GM12801 (cell line): ENCODE measurements around the gene ENTR1.

Experiments
- CTCF ChIP-seq: IDR thresholded peaks from one replicate; pipeline ENCODE4 v1.5.1; 2011; ENCODE audit warnings: control low read depth; ENCODE audit not compliant: insufficient read length; ENCODE audit errors: extremely low read depth

The ENTR1 gene

DNA sequence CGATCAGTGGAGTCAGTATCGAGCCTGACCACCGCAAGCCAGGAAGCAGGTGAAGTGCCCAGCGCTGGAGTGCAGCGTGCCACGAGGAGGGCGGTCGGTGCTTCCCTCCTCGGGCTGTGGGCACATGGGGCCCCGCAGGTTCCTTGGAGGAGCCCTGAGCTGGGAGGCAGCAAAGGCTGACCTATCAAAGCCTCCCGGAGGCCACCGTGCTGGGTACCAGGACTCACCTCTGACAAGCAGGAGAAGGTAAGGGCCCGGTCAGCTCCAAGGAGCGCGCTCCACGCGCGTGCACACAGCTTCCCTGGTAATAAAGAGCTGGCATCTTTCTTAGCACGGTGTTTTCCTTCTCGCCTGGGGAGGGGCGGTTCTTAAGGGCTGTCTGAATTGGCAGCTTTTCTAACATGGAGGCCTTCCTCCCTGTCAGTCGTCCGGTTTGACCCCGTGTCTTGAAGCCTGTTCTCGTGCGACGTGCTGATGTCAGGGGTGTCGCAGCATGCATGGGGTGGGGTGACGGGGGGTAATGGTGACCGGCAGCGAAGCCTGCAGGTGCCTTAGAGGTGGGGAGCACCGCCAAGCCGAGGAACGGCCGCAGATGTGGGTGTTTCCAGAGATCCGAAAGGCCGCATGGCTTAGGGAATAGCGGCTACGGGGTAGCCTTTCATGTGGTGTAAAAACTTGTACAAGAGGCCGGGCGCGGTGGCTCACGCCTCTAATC is 13.2 kb upstream of the ENTR1 start:
- TF ChIP-seq CTCF: no peak

- TF ChIP-seq CTCF: no peak
Measured at GRCh38 chr9:136422876-136423275, 12.5 kb upstream of the ENTR1 start.

DNA sequence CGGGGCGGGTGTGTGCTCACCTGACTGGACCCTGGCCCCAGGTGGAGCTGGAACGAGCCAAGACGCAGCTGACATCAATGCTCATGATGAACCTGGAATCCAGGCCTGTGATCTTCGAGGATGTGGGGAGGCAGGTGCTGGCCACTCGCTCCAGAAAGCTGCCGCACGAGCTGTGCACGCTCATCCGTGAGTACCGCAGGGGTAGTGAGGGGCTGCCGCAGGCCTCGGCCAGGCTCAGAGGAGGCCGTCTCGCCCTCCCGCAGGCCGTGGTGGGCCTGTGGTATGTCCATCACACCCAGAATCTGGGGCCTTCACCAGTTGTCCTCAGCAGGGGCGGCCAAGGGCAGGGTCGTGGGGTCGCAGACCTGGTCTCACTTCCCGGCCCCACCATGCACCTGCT is 11.4 kb upstream of the ENTR1 start:
- TF ChIP-seq CTCF: no peak

DNA sequence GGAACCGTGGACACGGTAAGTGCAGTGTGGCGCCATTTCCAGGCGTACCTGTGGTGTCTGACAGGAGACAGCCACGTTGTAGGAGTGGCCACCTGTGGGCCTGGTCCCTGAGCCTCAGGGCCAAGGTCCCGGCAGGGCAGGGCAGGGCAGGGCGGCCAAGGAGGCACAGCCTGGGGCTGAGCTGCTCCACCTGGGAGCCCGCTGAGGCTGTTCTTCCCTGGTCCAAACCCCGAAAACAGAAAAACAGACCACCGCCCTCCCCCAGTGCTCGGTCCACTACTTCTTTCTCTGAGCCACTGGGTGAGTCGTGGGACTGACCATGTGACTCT is 8.6 kb upstream of the ENTR1 start:
- no peak for TF ChIP-seq CTCF

GRCh38 chr9:136418182-136419091 is 8.0 kb upstream of the ENTR1 start:
- no peak for TF ChIP-seq CTCF

- no peak for TF ChIP-seq CTCF
Measured at GRCh38 chr9:136416914-136417313, 6.5 kb upstream of the ENTR1 start.

DNA sequence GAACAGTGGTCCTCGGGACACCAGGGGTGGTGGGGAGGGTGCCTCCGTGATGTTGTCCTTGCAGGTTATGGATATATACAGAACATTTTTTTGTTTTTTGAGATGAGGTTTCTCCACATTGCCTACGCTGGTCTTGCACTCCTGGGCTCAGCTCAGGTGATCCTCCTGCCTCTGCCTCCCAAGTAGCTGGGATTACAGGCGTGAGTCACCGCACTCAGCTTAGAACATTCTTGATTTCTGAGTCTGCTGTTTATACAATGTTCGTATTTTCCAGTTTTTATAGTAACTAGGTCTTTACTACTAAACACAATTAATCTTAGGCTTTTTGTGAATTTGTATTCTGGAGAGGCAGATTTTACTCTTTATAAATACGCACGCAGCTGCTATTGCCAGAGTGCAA is 6.0 kb upstream of the ENTR1 start:
- no peak for TF ChIP-seq CTCF
